Measurements from ENCODE around the gene TSPAN18.

The TSPAN18 gene

GRCh38 chr11:44708009-44708408, 18.8 kb upstream of the TSPAN18 start:
- Histone ChIP-seq H3K79me2 (ENCODE audit: low read length) (no peaks in the 10 kb centered on the region), H3K4me3 (ENCODE audit: low read length) (no peak overlapping the region), H3K36me3 (replicated peaks; ENCODE audit: low read depth, low read length) (no peaks in the 10 kb centered on the region)

DNA sequence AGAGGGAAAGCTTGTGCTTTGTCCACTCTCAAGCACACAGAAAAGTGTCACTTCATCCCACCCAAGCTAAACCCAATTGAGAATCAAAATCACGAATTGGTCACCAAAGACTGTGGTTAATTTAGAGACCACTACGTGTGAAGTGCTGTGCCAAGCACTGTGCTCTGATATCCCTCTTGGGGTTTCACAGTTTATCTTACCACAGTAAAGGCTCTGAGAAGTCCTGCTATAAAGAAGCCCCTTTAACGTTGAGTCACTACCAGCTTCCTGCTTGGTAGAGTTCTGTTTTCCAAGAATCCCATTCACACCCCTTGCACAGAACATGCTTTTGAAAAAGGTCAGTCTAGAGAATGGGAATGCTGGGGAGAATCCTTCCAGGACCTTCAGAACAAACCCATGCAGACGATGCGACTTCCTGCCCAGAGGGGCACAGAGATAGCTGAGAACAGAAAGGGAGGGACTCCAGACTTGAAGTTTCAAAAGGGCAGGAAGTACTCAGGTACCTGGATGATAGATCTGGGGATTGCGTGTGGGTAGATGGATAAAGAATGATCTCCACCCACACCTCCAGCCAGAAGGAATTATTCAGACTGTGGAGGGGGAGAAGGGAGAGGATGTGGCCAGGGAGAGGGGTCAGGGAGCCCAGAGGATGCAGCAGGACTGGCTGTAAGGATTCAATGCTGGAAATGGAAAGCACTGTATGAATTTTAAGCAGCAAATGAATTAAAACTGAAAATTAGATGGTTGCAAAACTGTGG, 18.1 kb upstream of the TSPAN18 start:
- H3K4me2 ChIP-seq (ENCODE audit: low read length): no peak overlapping the region

More at GRCh38 chr11:44708009-44708408, 18.8 kb upstream of the TSPAN18 start:
- no peak overlapping the region for H3K27ac ChIP-seq (ENCODE audit: low read length)
- H3K9me3 ChIP-seq (ENCODE audit: insufficient read depth, low read length): peaks cover 4% of the 10 kb centered on the region; the same call in 1 of the 2 replicates
- peaks cover 22% of the 10 kb centered on the region for H3K27me3 ChIP-seq (ENCODE audit: low read depth, low read length)
- H3K4me2 ChIP-seq (ENCODE audit: low read length): no peak overlapping the region
- TF ChIP-seq, protein P1, sequence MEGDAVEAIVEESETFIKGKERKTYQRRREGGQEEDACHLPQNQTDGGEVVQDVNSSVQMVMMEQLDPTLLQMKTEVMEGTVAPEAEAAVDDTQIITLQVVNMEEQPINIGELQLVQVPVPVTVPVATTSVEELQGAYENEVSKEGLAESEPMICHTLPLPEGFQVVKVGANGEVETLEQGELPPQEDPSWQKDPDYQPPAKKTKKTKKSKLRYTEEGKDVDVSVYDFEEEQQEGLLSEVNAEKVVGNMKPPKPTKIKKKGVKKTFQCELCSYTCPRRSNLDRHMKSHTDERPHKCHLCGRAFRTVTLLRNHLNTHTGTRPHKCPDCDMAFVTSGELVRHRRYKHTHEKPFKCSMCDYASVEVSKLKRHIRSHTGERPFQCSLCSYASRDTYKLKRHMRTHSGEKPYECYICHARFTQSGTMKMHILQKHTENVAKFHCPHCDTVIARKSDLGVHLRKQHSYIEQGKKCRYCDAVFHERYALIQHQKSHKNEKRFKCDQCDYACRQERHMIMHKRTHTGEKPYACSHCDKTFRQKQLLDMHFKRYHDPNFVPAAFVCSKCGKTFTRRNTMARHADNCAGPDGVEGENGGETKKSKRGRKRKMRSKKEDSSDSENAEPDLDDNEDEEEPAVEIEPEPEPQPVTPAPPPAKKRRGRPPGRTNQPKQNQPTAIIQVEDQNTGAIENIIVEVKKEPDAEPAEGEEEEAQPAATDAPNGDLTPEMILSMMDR (IDR thresholded peaks at IDR 0.05; ENCODE audit: low read depth, low read length): no peak
- no peak for TF ChIP-seq EZH2phosphoT487 (IDR thresholded peaks at IDR 0.05; ENCODE audit: low read depth)
- no peak overlapping the region for H2AFZ ChIP-seq (ENCODE audit: low read depth, low read length)
- H3K9ac ChIP-seq (ENCODE audit: low read length): no peak overlapping the region
- no peaks in the 10 kb centered on the region for H4K20me1 ChIP-seq (ENCODE audit: insufficient read depth, low read length)
- H3K4me1 ChIP-seq (ENCODE audit: low read length): no peaks in the 10 kb centered on the region

GRCh38 chr11:44709281-44709562, 17.5 kb upstream of the TSPAN18 start:
- Histone ChIP-seq H3K79me2 (ENCODE audit: low read length) (no peaks in the 10 kb centered on the region), H3K27ac (ENCODE audit: low read length) (no peak overlapping the region), H3K4me3 (ENCODE audit: low read length) (no peak overlapping the region), H3K4me2 (ENCODE audit: low read length) (no peak overlapping the region), H3K27me3 (ENCODE audit: low read depth, low read length) (peaks cover 22% of the 10 kb centered on the region), H3K4me1 (ENCODE audit: low read length) (no peaks in the 10 kb centered on the region), H4K20me1 (ENCODE audit: insufficient read depth, low read length) (no peaks in the 10 kb centered on the region), H3K9ac (ENCODE audit: low read length) (no peak overlapping the region), H2AFZ (ENCODE audit: low read depth, low read length) (no peak overlapping the region), H3K36me3 (replicated peaks; ENCODE audit: low read depth, low read length) (no peaks in the 10 kb centered on the region), H3K9me3 (ENCODE audit: insufficient read depth, low read length) (no peaks in the 10 kb centered on the region)
- no peak for TF ChIP-seq EZH2phosphoT487 (IDR thresholded peaks at IDR 0.05; ENCODE audit: low read depth)
- TF ChIP-seq, protein P1 (IDR thresholded peaks at IDR 0.05; ENCODE audit: low read depth, low read length): no peak

More for the DNA sequence above, 18.1 kb upstream of the TSPAN18 start:
- Histone ChIP-seq H3K27ac (ENCODE audit: low read length) (no peak overlapping the region), H3K27me3 (ENCODE audit: low read depth, low read length) (peaks cover 22% of the 10 kb centered on the region), H3K36me3 (replicated peaks; ENCODE audit: low read depth, low read length) (no peaks in the 10 kb centered on the region), H2AFZ (ENCODE audit: low read depth, low read length) (no peak overlapping the region), H3K9me3 (ENCODE audit: insufficient read depth, low read length) (peaks cover 4% of the 10 kb centered on the region; the same call in 1 of the 2 replicates), H4K20me1 (ENCODE audit: insufficient read depth, low read length) (no peaks in the 10 kb centered on the region), H3K4me3 (ENCODE audit: low read length) (no peak overlapping the region), H3K79me2 (ENCODE audit: low read length) (no peaks in the 10 kb centered on the region), H3K4me1 (ENCODE audit: low read length) (no peaks in the 10 kb centered on the region), H3K9ac (ENCODE audit: low read length) (no peak overlapping the region)
- TF ChIP-seq EZH2phosphoT487 (IDR thresholded peaks at IDR 0.05; ENCODE audit: low read depth): no peak
- TF ChIP-seq, protein P1 (IDR thresholded peaks at IDR 0.05; ENCODE audit: low read depth, low read length): no peak

- Histone ChIP-seq H3K4me3 (ENCODE audit: low read length) (no peak overlapping the region), H3K4me2 (ENCODE audit: low read length) (no peak overlapping the region), H3K9ac (ENCODE audit: low read length) (no peak overlapping the region), H2AFZ (ENCODE audit: low read depth, low read length) (no peak overlapping the region), H3K9me3 (ENCODE audit: insufficient read depth, low read length) (no peaks in the 10 kb centered on the region), H3K36me3 (replicated peaks; ENCODE audit: low read depth, low read length) (no peaks in the 10 kb centered on the region), H3K27me3 (ENCODE audit: low read depth, low read length) (peaks cover 22% of the 10 kb centered on the region), H3K79me2 (ENCODE audit: low read length) (no peaks in the 10 kb centered on the region), H4K20me1 (ENCODE audit: insufficient read depth, low read length) (no peaks in the 10 kb centered on the region), H3K27ac (ENCODE audit: low read length) (no peak overlapping the region), H3K4me1 (ENCODE audit: low read length) (no peaks in the 10 kb centered on the region)
- no peak for TF ChIP-seq EZH2phosphoT487 (IDR thresholded peaks at IDR 0.05; ENCODE audit: low read depth)
- TF ChIP-seq, protein P1 (IDR thresholded peaks at IDR 0.05; ENCODE audit: low read depth, low read length): no peak
Measured at GRCh38 chr11:44709966-44710365, 16.8 kb upstream of the TSPAN18 start.

Measured in OCI-LY3 (cell line).